ENCODE data around the gene TMTC3. TPM values are rescaled to one million over a fixed set of nuclear protein-coding genes. Genes with fewer than 3 reads are reported as not detected.

Gene TMTC3
- total and polyA plus RNA-seq, 2 of the 8 experiments (the other 6 are each of a cell fraction or from before 2014, with no cell fraction given), result 7.0 to 45.1 TPM

GRCh38 chr12:88179436-88180014 is 37.4 kb downstream of the TMTC3 start:
- DNase-seq (ENCODE audit: low read depth in 1 of 2, low spot score in 2 of 2), result no peak
- 92% methylated on average over 6 of the region's 6 CpGs; no CpG with 5 or more reads in 1 of the 2 experiments for WGBS, 2 experiments (ENCODE audit: extremely low coverage in 1 of 2, insufficient coverage in 1 of 2, insufficient read length in 1 of 2, insufficient replicate concordance in 2 of 2, low coverage in 1 of 2, low lambda C conversion rate in 2 of 2, missing lambda C conversion rate in 1 of 2)
- Histone ChIP-seq H3K36me3 (ENCODE audit: control insufficient read depth in 2 of 4, insufficient read depth in 4 of 4, low read length in 3 of 4) (peaks cover 3 to 18% (median 6%) of the 10 kb centered on the region in 4 experiments; a peak in 6 of 8 replicates), H3K79me1 (ENCODE audit: low read depth, low read length) (no peaks in the 10 kb centered on the region), H3K4ac (replicated peaks; ENCODE audit: insufficient read length, low read depth, low read length) (no peak overlapping the region), H3K56ac (replicated peaks; ENCODE audit: insufficient read length, low read depth, low read length) (no peak overlapping the region), H3K27me3 (replicated peaks in 1 of 4; ENCODE audit: control insufficient read depth in 3 of 4, extremely low read depth in 1 of 4, insufficient read depth in 3 of 4, low read length in 3 of 4) (no peaks in the 10 kb centered on the region), H2AFZ (ENCODE audit: low read length) (no peak overlapping the region), H3K27ac (ENCODE audit: low read depth, low read length) (no peak overlapping the region), H3K79me2 (ENCODE audit: control insufficient read depth in 1 of 2, insufficient read depth in 2 of 2, low read length in 2 of 2) (no peaks in the 10 kb centered on the region), H3K4me2 (ENCODE audit: insufficient read depth in 1 of 2, low read depth in 2 of 2, low read length in 2 of 2) (no peak overlapping the region), H3K18ac (ENCODE audit: extremely low read depth, low read length) (no peak overlapping the region), H3K23me2 (ENCODE audit: low read depth, low read length) (no peaks in the 10 kb centered on the region), H4K5ac (ENCODE audit: insufficient read length, low read depth, low read length) (no peak overlapping the region), H3K9ac (replicated peaks in 1 of 4; ENCODE audit: extremely low read depth in 1 of 4, low read depth in 3 of 4, low read length in 3 of 4) (no peak overlapping the region), H4K8ac (ENCODE audit: extremely low read depth, insufficient read depth, low read length) (no peak overlapping the region), H2BK12ac (ENCODE audit: low read depth, low read length) (no peak overlapping the region), H3K4me1 (replicated peaks in 1 of 4; ENCODE audit: control insufficient read depth in 3 of 4, insufficient read depth in 4 of 4, low read length in 3 of 4) (no peaks in the 10 kb centered on the region), H2BK20ac (ENCODE audit: low read length) (no peak overlapping the region), H3K9me3 (ENCODE audit: insufficient read depth in 2 of 2, low read depth in 1 of 2, low read length in 1 of 2) (no peaks in the 10 kb centered on the region), H2BK120ac (replicated peaks; ENCODE audit: low read depth, low read length) (no peak overlapping the region), H3K4me3 (ENCODE audit: extremely low read depth in 1 of 4, insufficient read depth in 2 of 4, low read depth in 3 of 4, low read length in 4 of 4) (no peak overlapping the region), H2BK5ac (ENCODE audit: low read depth, low read length) (no peak overlapping the region), H2AK5ac (ENCODE audit: low read depth, low read length) (no peak overlapping the region), H4K91ac (replicated peaks; ENCODE audit: insufficient read length, low read length) (no peak overlapping the region), H3K14ac (ENCODE audit: insufficient read length) (no peak overlapping the region), H3K23ac (ENCODE audit: insufficient read length) (no peak overlapping the region), H4K20me1 (replicated peaks in 1 of 2; ENCODE audit: control insufficient read depth in 1 of 2, insufficient read depth in 2 of 2, low read length in 2 of 2) (no peaks in the 10 kb centered on the region), H2BK15ac (ENCODE audit: low read length) (no peak overlapping the region)
- FAIRE-seq, result no peak
- no peak for TF ChIP-seq SIX5 (IDR thresholded peaks at IDR 0.05; ENCODE audit: low read depth, low read length)
- TF ChIP-seq MAX (IDR thresholded peaks at IDR 0.05), result no peak
- TF ChIP-seq ASH2L (IDR thresholded peaks at IDR 0.05; ENCODE audit: low read length), result no peak
- TF ChIP-seq CREB1 (IDR thresholded peaks at IDR 0.05), result no peak
- ChIA-PET CTCF (ENCODE audit: partially characterized antibody) (no interaction called here), POLR2A (ENCODE audit: partially characterized antibody) (no interaction called here)

Measured in H1 (cell line).